ENCODE measurements around the gene SCARF2.
"Not testable (repeated sequence)": the region's sequence is repeated elsewhere in the genome, so short reads cannot be mapped to it uniquely, and the experiment has no call there.

Gene SCARF2

DNA sequence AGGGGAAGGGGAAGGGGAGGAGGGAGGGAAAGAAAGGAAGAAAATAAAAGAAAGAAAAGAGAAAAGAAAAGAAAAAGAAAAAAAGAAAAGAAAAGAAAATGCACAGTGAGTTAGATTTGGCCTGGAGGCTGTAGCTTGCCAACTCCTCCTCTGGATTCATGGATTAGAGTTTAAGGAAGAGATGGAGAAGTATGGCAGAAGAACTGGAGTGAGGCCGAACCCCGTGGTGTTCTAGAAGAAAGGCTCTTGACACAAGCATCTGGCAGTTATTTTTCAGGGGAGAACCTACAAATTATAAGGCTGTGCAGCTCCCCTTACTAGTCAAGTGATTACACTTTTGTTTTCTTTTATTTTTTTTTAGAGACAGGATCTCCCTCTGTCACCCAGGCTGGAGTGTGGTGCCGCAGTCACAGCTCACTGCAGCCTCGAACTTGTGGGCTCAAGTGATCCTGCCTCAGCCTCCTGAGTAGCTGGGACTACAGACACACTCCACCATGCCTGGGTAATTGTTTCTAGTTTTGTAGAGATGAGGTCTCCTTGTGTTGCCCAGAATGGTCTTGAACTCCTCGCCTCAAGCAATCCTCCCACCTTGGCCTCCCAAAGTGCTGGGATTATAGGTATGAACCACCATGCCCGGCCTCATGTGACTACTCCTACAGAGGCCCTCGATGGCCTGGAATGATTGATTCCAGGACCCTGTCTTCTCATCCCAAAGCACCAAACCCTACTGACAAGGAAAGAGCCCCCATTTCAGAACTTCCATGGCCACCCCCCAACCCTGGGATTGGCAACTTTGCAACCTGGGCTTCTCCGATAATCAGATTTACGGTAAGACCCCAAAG lies 24.2 kb downstream of the SCARF2 start:
- DNase-seq (ENCODE audit: low read depth) = no peak

DNA sequence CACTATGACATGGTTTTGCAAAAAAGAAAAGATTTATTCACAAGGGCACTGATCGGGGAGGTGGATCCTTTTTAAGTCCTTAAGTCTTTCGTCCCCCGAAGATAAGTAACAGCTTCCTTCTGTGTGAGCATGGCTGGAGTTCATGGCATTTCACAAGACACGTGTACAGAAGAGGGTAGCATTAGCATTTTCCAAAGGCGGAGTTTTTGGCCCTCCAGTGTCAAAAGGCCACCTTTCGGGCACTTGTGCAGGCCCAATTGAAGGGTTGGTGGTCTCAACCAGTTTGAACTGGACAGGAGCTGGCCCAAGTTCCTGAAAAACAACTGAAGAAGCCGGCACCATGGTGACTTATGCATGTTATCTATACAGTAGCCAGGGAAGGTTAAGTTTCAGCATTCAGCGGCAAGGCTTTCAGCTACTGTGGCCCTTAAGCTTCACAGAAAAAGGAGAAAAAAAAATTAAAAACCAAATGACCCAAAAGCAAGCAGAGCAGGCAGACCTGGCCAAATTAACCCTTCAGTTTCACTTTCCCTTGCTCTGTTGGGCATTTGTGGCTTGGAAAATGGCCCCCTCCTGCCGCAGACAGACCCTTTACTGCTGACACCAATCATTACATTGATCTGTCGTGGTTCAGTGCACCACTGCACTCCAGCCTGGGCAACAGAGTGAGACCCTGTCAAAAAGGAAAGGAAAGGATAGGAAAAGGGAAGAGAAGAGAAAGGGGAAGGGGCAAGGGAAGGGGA lies 25.0 kb downstream of the SCARF2 start:
- DNase-seq (ENCODE audit: low read depth) = no peak

DNA sequence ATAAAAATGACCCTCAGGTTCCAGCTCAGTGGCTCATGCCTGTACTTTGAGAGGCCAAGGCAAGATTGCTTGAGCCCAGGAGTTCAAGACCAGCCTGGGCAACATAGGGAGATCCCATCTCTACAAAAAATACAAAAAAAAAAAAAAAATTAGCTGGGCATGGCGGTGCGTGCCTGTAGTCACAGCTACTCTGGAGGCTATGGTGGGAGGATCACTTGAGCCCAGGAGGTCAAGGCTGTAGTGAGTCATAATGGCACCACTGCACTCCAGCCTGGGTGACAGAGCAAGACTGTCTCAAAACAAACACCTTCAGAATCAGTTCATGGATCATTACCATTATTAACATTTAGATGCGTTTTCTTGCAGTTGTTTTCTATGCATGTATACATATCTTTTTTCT lies 28.2 kb downstream of the SCARF2 start:
- not testable (repeated sequence) for DNase-seq (ENCODE audit: low read depth)

DNA sequence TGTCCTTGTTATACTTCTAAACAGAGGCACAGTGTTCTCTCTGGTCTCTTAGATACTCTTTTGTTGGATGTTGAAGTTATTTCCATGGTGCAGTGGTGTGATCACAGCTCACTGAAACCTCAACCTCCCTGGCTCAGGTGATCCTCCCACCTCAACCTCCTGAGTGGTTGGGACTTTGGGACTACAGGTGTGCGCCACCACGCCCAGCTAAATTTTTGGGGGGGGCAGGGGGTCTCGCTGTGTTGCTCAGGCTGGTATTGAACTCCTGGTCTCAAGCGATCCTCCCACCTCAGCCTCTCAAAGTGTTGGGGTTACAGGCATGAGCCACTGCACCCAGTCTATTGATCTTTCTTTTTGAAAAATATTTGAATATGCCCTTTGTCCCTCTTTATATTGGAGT lies 28.7 kb downstream of the SCARF2 start:
- no peak for DNase-seq (ENCODE audit: low read depth)

DNA sequence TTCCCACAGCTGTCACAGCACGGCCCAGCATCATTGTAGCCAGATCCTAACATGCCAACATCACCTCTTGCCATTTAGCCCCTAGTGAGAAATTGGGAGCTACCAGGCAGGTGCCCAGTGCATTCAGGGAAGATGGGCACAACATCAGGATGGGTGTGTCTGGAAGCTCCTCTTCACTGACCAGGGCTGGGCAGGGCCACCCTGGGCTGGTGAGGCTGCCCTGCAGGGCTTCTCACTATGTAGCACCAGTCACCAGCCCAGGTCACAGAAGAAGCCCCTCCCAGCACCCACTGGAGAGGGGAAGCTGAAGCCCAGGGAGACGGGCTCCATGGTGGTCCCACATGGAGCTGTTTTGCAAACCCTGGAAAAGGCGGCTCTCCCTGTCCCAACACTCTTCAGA lies 29.8 kb downstream of the SCARF2 start:
- no peak for DNase-seq (ENCODE audit: low read depth)

DNA sequence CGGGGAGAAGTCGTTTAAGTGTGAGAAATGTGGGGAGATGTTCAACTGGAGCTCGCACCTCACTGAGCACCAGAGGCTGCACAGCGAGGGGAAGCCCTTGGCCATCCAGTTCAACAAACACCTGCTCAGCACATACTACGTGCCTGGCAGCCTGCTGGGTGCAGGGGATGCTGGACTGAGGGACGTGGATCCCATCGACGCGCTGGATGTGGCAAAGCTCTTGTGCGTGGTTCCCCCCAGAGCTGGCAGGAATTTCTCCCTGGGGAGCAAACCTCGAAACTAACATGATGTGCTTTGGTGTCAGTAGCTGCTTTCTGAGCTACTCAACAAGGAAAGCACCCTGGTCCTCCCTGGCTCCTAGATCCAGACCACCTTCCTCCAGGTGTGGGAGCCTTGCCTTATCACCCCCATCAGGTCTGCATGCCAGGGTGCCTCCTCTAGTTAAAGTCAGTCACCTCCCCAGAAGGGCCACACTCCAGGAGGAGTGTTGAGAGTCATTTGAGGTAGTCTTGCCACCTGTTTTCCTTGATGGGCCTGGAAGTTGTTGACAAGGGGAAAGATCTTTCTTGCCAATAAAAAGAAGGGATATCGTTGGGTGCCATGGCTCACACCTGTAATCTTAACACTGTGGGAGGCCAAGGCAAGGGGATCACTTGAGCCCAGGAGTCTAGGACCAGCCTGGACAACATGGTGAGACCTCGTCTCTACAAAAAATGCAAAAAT lies 30.8 kb downstream of the SCARF2 start:
- no peak for DNase-seq (ENCODE audit: low read depth)

DNA sequence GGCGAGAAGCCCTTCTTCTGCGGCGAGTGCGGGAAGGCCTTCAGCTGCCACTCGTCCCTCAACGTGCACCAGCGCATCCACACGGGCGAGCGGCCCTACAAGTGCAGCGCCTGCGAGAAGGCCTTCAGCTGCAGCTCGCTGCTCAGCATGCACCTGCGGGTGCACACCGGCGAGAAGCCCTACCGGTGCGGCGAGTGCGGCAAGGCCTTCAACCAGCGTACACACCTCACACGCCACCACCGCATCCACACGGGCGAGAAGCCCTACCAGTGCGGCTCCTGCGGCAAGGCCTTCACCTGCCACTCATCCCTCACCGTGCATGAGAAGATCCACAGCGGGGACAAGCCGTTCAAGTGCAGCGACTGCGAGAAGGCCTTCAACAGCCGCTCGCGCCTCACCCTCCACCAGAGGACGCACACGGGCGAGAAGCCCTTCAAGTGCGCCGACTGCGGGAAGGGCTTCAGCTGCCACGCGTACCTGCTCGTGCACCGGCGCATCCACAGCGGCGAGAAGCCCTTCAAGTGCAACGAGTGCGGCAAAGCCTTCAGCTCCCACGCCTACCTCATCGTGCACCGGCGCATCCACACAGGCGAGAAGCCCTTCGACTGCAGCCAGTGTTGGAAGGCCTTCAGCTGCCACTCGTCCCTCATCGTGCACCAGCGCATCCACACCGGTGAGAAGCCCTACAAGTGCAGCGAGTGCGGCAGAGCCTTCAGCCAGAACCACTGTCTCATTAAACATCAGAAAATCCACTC lies 31.5 kb downstream of the SCARF2 start:
- no peak for DNase-seq (ENCODE audit: low read depth)

DNA sequence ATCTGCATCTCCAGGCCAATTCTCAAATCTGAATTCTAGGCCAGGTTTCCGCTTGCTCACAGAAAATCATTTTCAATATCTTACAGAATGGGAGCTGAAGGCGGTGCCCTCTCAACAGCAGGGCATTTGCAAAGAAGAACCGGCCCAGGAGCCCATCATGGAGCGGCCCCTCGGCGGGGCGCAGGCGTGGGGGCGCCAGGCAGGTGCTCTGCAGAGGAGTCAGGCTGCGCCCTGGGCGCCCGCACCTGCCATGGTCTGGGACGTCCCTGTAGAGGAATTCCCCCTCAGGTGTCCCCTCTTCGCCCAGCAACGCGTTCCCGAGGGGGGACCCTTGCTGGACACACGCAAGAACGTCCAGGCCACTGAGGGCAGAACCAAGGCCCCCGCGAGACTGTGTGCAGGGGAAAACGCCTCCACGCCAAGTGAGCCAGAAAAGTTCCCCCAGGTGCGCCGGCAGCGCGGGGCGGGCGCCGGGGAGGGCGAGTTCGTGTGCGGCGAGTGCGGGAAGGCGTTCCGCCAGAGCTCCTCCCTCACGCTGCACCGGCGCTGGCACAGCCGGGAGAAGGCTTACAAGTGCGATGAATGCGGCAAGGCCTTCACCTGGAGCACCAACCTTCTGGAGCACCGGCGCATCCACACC lies 32.2 kb downstream of the SCARF2 start:
- DNase-seq (ENCODE audit: low read depth) = no peak

DNA sequence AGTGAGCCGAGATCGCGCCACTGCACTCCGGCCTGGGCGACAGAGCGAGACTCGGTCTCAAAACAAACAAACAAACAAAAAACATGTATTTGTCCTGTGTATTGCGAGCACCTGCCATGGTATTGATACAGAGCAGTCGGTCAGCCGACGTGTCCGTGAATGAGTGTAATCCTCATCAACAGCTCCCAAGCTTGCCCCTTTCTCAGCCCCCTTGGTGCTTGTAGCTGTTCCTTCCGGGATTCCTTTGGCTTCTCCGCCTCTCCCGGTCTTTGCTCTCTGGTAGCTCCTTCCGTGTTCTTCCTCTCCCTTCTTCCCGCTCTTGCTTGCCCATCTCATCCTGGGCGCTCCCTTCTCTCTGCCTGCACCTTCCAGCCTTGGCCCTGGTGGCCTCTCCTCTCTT lies 32.7 kb downstream of the SCARF2 start:
- no peak for DNase-seq (ENCODE audit: low read depth)

DNA sequence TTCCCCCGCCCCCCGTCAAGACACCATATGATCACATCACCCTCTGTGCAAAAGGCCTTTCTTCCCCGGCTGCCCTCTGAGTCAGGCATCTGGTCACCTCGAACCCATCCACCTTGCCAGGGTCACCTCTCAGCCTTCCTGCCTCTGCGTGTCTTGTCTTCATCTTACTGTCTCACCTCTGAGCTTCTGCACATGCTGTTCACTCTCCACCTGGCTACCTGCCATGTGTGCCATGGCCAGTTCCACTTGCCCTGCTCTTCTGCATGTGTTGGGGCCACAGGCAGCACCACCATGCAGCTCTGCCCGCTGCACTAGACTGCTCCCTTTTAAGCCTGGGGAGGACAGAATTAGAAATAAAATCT lies 33.9 kb downstream of the SCARF2 start:
- no peak for DNase-seq (ENCODE audit: low read depth)

DNA sequence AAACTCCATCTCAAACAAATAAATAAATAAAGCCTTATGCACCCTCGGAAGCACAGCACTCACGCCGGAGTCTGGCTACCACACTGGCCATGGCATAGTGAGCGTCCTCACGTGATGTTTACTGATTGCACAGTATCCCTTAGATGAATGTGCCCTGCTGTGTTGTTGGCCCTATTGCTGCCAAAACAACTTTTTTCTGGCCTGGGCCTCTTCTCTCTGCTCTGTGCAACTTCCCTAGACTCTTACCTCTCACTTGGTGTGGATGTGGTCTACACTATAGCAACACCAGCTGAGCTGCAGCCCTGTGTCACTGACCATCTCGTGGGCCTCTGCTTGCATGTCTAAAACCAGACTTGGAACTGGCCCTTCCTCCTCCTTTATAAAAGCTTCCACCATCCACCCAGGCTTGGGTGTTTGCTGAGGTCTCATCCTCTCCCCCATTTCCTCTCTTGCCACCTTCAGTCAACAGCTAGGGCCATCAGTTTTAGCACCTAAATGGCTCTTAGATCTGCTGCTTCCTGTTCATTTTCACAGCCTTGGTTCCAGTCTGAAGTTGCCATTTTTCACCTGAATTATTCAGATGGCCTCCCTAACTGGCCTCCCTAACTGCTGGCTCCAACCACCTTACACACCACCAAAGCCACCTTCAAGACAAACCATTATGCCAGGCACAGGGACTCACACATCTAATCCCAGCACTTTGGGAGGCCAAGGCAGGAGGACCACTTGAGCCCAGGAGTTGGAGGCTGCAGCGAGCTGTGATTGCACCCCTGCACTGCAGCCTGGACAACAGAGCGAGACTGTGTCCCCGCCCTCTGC lies 34.5 kb downstream of the SCARF2 start:
- no peak for DNase-seq (ENCODE audit: low read depth)

DNA sequence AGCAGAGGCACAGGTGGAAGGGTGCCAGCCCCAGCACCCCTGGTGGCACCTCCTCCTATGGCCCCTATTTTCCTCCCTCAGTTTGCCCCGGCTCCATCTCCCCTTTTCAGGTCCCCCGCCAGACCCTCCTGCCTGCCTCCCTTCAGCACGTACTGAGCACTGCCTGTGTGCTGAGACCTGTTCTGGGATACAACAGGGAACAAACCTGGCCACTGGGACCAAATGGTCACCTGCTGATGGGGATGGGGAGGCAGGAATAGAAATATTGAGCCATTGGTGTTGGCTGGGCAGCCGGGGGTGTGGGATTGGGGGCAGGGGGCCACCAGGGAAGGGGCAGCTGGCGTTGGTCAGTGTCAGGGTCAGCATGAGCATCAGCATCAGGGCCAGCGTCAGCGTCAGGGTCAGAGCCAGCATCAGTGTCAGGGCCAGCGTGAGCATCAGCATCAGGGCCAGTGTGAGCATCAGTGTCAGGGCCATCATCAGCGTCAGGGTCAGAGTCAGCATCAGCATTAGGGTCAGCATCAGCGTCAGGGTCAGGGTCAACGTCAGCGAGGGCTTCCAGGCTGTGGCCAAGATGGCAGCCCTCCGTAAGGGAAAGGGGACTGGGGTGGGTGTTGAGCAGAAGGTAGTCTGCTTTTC lies 36.1 kb downstream of the SCARF2 start:
- no peak for DNase-seq (ENCODE audit: low read depth)

DNA sequence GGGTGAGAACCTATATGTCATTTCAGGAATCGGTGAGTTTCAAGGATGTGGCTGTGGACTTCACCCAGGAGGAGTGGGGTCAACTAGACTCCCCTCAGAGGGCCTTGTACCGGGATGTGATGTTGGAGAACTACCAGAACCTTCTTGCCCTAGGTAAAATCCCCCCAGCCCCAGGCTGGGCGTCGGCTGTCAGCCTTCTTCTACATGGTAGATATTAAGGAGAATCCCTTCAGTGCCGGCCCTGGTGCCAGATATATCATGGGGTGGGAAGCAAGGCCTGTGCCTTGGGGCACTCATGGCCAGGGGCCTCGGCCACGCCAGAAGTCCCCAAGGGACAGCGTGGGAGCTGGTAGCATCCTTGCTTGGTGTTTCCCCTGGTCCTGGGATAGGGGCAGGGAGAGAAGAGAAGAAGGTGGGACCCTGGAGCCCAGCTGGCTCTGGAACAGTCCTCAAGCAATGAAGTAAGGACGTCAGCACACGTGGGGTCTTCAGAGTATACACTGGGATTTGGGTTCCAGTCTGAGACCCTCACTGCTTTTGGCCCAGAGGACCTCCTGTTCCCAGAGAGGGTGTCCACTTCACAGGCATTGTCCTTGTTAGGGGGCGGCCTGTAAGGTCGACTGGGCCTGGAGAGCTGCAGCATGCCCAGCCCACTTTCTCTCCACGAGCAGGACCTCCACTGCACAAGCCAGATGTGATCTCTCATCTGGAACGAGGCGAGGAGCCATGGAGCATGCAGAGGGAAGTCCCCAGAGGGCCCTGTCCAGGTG lies 36.8 kb downstream of the SCARF2 start:
- DNase-seq (ENCODE audit: low read depth) = no peak

DNA sequence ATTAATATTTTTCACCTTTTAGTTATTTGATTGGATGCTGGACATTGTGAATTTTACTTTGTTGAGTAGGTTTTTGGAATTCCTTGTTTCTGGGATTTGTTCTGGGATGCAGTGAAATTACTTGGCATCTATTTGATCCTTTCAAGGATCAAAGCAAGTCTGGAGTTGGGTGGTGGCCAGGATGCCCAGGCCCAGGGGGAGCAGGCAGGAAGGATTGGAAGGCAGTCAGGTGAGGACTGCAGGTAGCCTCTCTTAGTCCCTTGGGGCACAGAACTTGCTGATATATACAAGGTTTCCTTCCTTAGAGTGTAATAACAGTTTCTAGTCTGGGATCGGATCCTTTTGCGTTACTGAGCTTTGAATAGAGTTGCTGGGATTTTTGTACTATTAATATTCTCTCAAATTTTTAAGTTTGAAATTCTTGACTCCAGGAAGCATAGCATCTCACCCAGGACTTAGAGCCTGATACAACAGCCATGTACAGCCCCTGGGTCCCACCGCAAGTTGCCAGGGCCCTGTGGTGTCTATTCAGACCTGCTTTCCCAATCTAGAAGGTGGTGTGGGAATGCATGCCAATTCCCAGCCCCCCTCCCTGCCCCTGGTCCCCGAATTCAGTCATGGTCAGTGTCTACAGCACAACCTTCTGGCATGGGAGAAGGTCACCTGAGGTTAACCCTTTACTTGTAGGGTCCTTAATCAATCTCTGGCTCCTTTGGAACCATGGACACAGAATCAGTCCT lies 37.6 kb downstream of the SCARF2 start:
- DNase-seq (ENCODE audit: low read depth) = no peak

DNA sequence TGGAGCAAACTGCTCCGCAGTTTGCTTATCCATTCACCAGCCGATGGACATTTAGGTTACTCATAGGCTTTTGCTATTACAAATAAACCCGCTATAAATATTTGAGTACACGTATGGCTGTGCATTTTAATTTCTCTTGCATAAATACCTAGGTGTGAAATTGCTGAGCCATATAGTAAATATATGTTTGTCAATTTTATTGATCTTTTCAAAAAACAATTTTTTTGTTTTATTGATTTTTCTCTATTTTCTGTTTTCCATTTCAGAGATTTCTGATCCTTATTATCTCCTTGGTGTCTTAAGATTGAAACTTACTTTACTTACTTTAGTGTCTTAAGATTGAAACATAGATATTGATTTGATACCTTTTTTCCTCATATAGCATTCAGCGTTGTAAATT lies 39.2 kb downstream of the SCARF2 start:
- no peak for DNase-seq (ENCODE audit: low read depth)

DNA sequence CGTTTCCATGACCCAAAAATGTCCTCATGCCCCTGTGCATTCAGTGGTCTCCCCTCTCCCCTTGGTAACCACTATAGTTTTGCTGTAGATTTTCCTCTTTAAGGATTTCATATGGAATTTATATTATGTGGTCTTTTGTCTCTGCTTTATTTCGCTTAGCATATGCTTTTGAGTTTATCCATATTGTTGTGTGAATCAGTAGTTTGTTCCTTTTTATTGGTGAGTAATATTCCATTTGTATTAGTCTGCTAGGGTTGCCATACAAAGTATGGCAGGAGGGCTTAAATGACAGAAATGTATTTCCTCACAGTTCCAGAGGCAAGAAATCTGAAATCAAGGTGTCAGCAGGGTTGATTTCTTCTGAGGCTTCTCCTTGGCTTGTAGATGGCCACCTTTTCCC lies 40.1 kb downstream of the SCARF2 start:
- no peak for DNase-seq (ENCODE audit: low read depth)

DNA sequence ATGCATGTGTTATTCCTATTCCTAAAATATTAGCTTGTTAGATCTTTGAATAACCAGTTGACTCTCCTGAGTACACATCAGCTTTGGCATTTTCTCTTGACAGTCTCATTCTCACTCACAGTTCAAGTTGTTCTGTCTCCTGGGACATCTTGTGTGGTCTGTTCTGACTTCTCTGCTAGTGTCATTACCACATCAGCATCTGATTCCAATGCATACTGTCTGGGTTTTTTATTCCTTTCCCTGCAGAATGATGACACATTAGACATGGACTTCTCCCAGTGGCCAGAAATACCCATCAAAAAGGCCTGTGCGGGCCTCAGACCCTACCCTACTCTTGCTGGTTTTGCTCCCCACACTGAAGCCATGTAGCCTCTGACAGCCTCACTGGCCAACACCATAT lies 41.0 kb downstream of the SCARF2 start:
- DNase-seq (ENCODE audit: low read depth) = no peak

DNA sequence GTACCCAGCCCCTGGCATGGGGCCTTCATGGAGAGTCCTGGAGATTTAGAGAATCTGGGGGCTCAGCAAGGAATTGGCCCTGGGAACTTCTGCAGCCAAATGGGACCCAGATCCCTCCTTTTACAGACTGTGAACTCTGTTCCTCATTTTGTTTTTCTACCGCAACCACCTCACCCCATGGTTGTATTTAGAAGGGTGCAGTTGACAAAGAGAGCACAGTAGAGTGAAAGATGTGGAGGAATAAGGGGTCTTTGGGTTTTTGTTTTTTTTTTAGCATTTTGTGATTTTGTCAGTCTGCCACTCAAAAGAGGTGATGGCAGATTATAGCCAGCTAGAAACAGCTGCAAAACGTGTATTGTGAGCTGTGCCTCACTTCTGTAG lies 41.7 kb downstream of the SCARF2 start:
- DNase-seq (ENCODE audit: low read depth) = no peak
